CD4-positive, alpha-beta T cell treated with Interleukin-17A for 4 hours (primary cell): Measurements from ENCODE around the gene CDH12.

ENCODE experiments used
- DNase-seq: peaks from one replicate; pipeline ENCODE4 v3.0.0-alpha.2; 2020; ENCODE audit warnings: mixed read lengths

Gene CDH12

DNA sequence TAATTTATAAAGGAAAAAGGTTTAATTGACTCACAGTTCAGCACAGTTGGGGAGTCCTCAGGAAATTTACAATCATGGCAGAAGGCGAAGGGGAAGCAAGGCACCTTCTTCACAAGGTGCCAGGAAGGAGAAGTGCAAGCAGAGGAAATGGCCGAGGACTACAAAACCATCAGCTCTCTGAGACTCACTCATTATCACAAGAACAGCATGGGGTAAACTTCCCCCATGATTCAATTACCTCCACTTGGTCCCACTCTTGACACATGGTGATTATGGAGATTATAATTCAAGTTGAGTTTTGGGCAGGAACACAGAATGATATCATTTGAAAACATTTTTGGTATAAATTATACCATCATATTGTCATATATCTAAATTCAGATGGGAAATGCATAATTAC is 934.7 kb downstream of the CDH12 start:
- no peak for DNase-seq

DNA sequence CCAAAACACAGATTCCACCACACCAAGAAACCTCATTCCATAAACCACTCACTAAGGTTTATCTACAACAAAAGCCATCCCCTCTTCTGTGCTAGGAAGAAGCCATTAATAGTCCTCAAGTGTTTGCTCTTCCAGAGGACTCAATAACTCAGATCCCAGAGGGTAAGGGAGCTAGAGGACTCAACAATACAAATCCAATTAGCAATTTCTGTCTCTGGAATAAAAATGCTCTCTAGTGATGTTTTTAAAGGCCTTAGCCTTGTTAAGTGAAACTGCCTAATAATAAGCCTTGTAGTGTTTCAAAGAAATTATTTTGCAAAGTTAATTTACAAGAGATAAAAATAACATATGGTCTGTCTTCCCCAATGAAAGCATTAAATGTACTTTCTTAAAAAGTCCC is 942.4 kb downstream of the CDH12 start:
- no peak for DNase-seq

DNA sequence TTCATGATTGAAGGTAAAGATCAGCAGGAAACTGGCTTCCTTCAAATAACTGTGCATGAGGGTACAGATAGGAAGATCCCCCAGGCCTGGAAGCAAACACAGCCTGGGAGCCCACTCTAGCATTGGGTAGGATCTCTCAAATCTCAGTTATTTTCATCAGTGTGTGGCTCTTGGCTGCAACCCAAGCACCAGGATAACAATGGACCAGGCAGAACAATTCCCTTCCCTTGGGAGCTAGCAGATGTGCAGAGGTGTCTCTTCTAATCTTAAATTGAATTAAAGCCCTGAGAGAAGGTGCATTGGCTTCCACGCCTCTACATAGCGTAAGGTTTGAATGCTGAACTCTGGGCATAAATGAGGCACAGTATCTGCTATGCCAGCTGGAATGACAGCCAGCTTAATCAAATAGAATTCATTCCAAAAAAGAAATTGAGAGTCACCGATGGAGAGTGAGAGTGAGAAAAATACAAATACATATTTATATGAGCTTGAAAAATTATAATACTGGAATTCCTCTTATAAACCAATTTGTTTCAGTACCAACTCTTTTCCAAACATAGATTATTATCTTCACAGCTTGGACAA is 957.3 kb downstream of the CDH12 start:
- DNase-seq: no peak

DNA sequence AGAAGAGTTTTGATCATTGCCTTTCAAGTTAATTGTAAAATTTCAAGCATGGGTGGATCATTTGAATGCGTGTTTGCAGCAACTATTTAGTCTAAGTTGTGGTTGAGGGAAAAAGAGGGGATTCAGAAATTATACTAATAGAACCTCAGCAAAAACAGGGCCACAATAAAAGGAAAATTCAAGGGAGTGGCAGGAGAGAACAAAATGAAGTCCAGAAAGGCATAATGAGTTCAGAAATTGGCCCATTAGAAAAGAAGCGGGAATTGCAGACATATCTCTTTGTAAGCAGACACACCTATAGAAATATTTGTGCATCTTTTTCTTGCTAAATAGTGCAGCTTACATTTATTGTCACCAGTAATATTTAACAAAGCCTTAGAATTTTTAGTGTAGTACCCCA is 960.0 kb downstream of the CDH12 start:
- DNase-seq: no peak

DNA sequence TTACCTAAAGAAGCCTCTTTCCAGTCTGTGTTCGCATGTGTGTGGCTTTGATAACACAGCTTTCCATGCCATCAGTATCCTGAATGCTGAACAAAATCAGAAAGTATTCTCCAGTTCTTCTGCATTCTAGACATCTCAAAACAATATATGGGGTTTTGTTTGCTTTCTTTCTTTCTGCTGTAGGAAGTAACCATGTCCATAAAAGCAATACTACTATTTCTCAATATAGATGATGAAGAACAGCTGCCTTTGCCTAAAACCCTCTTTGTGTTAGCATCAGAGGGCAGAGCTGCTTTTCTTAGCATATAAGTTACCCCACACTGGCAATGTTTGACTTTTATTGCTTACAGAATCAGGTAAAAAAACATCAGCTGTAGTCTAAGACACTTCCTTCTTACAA is 963.6 kb downstream of the CDH12 start:
- no peak for DNase-seq

DNA sequence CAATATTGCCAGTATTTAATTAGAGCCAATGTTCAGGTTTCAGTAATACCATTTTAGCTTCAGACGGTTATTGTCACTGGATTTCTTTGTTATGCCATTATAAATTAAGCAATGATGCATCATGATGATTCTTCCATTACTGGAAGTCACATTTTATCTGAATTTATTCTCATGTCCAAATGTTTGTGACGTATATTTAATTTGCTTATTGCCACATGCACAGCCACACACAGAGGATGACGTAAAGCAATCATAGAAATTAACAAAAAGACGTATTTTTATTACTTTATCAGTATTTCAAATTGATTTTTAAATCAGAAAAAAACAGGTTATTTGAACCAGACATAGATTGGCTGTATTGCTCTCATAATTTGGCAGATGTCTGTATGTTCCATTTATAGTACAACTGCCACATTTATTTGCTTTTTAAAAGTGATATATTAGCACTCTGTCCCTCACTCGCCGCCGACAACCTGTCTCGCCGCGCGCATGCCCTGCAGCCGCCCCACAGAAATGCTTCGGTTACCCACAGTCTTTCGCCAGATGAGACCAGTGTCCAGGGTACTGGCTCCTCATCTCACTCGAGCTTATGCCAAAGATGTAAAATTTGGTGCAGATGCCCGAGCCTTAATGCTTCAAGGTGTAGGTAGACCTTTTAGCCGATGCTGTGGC is 970.9 kb downstream of the CDH12 start:
- no peak for DNase-seq

DNA sequence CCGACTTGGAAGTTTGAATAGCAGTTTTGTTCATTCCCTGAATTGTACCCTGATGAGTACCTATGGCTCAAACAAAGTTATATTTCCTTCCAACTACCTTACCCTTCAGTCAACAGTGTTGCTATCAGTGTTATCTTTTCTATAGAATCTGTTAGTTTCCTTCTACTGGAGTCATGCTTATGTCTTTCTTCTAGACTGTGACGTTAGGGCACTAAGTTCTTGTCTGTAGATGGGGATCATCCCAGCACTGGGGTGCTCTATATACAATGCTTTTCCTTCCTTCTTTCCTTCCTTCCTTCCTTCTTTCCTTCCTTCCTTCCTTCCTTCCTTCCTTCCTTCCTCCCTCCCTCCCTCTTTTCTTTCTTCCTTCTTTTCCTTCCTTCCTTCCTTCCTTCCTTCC is 973.0 kb downstream of the CDH12 start:
- DNase-seq: no peak

DNA sequence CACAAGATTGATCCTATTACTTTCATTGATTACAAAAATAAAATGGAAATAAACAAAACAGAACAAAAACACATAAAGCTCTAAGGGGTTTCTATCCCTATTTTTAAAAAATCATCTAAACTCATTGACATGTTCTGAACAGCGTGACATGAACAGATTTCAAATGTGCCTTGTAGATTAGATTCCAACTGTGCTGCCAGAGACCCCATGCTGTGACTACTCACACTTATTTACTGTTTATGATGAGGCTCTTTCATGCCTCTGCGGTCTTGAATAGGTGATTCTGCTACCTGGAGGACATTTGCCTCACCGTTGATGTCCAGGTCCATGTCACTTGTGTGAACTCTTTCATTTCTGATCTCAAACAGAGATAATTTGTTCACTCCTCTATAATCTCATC is 990.2 kb downstream of the CDH12 start:
- no peak for DNase-seq

DNA sequence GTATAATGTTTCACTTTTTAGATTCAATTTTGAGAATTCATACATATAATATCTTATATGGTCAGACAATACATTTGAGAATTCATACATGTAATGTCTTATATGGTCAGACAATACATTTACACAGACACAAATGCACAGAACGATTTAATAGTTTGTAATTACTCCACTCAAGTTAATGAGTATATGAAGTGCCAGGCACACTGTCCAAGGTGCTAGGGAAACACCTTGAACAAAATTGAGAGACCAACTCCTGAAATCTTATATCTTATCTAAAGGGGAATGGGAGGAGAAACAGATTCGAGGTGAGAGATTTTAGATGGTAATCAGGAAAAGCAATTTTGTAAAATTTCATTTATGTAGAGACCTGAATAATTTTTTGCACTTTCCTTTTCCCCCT is 994.7 kb downstream of the CDH12 start:
- no peak for DNase-seq

DNA sequence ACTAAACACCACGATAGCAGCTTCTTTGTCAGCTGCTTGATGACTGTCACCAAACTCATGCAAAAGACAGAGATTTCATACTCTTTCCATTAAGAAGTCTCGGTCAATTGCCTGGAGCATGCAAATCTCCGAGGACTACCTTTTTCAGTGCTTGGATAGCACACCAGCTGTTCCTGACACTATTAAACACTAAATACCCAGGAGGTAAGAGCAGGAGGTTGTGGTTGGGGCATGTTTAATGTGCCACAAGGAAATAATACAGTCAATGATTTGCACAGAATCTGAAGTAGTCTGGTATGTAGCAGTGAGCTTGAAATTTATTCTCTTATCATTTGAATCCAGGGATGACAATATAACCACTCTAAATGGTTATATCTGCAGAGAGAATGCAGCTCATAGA is 996.2 kb downstream of the CDH12 start:
- DNase-seq: no peak

DNA sequence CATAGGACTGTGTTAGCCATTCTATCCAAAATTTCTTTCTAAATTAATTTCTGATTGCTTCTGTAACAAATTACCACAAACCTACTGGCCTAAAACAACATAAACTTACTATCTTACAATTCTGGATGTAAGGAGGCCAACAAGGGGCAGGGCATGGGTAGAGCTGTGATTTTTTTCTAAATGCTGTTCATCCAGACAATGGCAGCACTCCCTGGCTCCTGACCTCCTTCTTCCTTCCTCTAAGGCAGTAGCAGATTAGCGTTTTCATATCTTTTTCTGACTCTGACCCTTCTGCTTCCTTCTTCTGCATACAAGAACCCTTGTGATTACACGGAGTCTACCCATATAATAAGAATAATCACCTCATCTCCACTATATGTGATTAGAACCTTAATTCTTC is 1005.8 kb downstream of the CDH12 start:
- DNase-seq: no peak

DNA sequence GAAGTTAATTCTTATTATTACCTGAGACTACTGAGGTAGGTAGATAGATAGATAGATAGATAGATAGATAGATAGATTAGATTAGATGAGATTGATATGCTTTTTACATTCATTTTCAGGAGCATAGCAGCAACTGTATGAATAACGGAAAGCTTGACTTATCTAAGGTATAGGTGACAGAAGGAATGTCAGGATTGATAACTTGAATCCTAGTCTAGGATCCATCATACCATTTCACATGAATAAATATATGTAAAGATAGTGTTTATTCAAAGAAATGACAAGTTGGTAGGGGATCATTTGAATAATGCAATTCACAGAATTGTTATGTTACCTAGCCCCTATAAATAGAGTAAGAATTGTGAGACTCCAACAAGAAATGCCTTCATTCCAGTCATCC is 1008.2 kb downstream of the CDH12 start:
- DNase-seq: no peak

DNA sequence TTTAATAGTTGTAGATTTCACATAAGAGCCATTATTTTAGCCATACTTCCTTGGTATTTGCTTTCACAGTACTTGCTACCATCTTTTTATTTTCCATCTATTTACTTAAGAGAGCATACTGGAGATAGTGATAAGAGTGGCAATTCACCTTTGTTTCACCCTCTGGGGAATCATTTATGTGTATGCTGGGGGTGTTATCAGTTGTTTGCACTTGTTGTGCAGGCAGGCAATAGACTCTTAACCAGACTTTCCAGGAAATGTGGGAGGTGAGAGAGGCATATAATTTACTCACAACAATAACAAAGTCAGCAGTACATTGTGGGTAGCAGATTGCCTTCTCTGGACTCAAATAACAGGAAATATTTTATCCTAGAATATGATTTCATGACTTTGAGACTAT is 1018.3 kb downstream of the CDH12 start:
- DNase-seq: no peak

DNA sequence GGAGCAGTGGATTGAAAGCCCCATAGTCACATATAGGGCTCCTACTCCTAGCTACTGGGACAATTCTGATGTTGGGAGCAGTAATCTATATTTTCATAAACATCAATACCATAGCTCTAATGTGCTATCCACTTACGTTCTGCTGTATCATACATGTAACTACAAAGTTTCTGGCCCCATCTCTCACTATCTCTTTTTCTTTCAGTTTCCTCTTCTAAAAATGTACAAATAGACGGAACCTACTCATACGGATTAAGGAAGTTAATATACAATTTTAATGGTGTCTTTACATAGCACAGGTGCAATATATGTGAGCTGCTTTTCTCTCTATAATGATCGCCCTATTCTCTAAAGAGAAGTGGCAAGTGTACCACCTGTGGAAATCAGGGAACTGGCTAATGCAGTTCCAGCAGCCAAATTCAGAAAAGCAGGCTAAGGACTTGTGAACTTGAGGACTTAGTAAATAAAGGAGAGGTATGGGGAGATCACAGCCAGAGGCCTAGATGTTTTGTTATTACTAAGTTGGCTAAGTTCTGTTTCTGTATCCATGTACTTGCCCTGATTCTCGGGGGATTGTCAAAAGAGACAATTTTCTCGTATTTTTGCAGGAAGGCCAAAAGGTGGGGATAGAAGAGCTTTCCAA is 1021.9 kb downstream of the CDH12 start:
- no peak for DNase-seq

DNA sequence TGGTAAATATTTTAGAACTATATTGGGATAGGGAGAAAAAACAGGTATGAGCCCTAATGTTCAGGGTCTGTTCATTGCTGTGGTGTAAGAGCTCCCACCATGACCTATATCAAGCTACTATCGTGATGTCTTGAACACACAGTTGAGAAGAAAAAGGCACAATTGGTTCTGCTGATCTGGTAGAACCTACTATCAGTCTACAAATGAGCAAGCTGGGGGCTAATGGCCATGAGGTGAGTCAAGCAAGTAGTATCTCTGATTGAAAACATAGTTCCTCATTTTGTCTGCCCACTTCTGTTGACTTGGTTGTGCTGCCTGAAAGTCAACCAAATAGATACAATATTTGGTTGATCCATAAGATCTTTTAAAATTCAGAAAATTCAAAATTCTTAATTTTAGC is 1026.3 kb downstream of the CDH12 start:
- no peak for DNase-seq

DNA sequence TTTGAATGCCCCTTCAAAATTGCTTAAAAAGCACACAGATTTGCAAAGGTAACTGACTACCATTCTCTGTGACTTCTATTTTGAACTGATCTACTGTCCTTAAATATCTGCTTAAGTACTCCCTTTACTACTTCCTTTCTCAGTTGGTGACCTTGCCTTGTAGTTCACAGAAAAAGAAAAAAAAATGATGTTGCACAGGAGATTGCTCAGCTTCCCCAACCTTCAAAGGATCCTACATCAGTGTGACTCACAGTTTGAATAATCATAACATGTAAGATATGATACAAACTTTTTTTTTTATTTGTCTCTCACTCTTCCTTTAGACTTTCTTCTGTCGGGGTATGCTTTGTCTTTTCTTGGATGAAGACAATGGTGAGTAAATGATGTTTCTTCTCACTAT is 1029.6 kb downstream of the CDH12 start:
- DNase-seq: no peak

DNA sequence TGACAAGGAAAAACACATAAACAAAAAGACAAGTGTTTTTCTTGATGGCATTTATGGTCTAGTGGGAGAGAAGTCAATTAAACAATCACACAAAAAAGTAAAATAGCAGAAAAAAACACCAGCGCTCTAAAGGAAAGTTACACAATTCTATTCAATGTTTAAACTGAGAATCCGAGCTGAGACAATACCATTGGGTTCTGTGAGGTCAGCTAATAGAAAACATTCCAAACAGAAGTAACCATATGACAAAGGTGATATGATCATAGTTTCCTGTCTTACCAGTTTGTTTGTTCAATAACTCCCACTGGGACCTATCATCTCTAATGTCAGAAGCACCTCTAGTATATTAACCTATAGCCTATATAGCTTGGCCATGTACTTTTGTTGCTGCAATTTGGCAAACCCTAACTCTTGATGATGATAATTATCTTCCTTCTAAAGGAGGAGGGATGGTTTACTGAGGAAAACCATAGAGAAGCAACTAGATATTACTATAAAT is 1030.0 kb downstream of the CDH12 start:
- DNase-seq: no peak

DNA sequence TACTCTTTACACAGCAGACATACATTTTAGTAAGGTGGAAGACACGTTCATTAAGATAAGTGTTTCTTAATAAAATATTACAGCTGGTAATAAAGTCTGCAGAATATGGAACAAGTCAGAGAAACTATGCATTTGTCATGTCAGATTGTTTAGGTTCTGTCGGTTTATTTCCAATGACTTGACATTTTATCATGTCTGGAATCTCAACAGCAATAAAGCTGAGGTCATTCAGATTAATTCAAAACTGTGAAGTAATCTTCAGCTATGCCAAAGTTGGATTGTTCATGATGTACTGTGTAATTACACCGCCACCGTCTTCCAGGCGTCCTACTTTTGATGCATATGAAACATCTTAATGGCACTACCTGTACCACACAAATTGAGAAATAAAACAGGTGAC is 1032.6 kb downstream of the CDH12 start:
- no peak for DNase-seq

DNA sequence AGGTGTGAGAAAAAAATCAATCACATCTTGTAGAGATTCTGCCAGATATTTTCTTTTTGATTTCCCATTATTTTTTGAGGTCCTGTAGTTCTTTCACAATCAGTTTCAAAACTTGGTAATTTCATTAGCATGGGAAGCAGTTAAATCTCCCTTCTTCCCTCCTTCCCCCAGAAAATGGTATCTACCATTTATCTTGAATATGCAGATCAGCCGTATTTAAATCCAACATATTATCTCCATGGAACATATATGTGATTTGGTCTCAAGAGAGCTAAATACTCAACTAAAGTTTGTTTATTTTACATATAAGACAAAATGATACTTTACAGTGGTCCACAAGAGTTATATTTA is 1034.8 kb downstream of the CDH12 start:
- DNase-seq: no peak

DNA sequence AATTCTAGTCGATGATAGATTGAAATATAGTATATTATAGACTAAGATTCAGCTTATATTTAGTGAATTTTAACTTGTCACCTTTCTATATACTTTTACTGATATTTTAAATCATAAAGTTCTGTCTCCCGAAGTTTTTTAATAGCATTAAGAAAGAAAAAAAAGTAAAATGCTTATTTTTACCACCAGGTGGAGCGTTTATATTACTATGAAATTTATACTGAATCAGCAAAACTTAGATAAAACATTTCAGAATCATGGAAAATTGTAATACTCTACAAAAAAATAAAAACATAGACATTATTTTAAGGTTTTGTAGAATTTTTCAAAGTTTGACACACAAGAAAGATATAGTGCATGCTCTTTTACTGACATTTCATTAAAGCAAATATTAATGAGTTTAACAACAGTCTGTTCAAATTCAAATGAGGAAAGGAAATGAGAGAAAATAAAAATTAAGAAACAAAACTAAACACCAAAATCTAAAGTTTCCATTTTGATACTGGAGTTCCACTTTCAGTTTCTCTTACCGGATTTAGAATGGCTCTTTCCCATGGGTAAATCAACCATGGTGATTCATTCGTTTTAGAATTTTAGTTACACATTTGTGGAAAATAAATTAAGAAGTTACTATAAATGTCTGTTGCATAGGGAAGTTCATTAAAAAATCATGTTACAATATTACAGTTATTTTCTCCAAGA is 1035.3 kb downstream of the CDH12 start:
- DNase-seq: no peak

DNA sequence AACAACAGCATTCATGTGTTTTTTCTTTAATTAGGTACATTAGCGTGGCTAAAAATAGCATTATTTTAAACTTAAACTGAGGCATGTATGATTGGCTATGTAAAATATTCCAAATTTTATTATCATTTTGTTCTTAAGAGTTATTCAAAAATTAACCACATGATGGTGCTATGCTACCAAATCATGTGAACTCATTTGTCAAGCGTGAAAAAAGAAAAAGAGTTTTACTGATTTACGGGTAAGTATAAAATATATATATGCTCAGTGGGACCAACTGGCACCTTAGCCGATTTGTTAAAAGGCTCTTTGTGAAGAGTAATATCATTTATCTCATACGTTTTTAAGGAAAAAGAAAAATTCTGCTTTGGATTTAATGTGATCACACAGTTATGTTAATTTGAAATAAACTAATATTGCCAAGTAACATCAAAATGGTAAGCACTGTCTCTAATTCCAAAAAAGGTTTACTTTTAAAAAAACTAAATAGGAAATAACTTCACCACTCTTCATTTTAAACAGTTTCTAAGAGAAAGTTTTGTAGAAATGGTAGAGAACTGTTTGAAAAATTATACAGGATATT is 1042.3 kb downstream of the CDH12 start:
- no peak for DNase-seq

DNA sequence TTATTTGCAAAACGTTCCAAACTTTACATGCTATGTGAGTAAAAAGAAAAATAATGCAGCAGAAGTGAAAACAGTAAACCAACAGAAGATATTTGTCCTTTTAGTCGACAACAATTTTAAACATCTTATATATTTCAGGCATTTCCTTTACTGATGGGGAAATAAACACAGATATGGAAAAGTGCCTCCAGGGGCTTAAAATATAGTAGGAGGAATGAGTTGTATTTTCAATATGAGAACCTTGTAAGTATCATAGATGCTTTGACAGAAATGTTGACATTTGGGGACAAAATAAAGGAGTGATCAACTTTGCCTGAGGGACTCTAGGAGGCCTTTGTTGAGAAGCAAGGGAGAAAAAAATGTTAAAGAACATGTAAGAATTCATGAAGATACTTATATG is 1043.5 kb downstream of the CDH12 start:
- no peak for DNase-seq

DNA sequence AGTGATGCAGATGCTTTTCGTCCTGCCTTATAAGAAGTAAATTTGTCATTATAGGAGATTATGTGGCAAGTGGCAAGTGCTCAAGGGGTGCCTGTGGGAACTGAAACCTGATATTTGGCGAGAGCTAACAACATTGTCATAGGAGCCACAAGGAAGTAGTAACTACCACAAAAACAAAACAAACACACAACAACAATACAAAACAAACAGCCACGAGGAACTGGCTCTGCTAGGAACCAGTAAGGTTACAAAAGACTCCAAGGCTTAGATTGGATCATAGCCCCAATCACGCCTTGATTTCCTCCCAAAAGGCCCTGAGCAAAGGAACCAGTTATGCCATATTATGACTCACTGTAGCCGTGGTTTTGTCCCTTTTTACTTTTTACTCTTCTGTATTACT is 1045.2 kb downstream of the CDH12 start:
- DNase-seq: no peak

DNA sequence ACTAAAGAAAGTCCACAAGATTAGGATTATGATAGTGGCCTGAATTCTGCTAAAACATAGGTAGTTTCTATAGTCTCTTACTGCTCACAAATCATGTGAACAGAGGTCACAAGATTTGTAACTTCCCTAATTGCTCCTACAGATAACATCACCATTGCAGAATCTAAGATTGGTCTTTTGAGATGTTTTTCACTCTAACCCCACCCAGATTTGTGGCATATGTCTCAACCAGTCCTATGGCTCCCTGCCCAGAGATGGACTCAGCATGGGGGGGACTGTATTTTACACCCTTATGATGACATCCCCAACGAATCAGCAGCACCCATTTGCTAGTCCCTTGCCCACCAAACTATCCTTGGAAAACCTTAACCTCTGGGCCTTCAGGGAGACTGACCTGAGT is 1046.2 kb downstream of the CDH12 start:
- no peak for DNase-seq
